ENCODE measurements around the gene LRRC61.
"Not testable (repeated sequence)": the region's sequence is repeated elsewhere in the genome, so short reads cannot be mapped to it uniquely, and the experiment has no call there.

The LRRC61 gene

GRCh38 chr7:150322833-150323681 is at the start of gene LRRC61, which contains the start of gene ACTR3C:
LRRC61 (plus strand) TSS chr7:150323355; CDS start chr7:150336862, 13,507 bp downstream.
ACTR3C (minus strand) TSS chr7:150323545; CDS start chr7:150295296, 28,249 bp downstream.
- peak; percentile 61 for DNase-seq

GRCh38 chr7:150276132-150276695 is 46.9 kb upstream of the LRRC61 start:
- DNase-seq, result not testable (repeated sequence)

GRCh38 chr7:150278383-150278782 is 44.8 kb upstream of the LRRC61 start:
- not testable (repeated sequence) for DNase-seq

GRCh38 chr7:150281681-150282403 is 41.3 kb upstream of the LRRC61 start:
- DNase-seq, result not testable (repeated sequence)

- not testable (repeated sequence) for DNase-seq
Observed at GRCh38 chr7:150283111-150283510, 40.0 kb upstream of the LRRC61 start.

GRCh38 chr7:150283608-150284007 is 39.5 kb upstream of the LRRC61 start:
- not testable (repeated sequence) for DNase-seq

- not testable (repeated sequence) for DNase-seq
Observed at GRCh38 chr7:150285849-150286754, 37.1 kb upstream of the LRRC61 start.

- not testable (repeated sequence) for DNase-seq
Observed at GRCh38 chr7:150287815-150288214, 35.3 kb upstream of the LRRC61 start.

GRCh38 chr7:150288816-150289215 is 34.3 kb upstream of the LRRC61 start:
- not testable (repeated sequence) for DNase-seq

- DNase-seq, result not testable (repeated sequence)
Observed at GRCh38 chr7:150290317-150290716, 32.8 kb upstream of the LRRC61 start.

GRCh38 chr7:150295027-150295426 is 28.1 kb upstream of the LRRC61 start:
- not testable (repeated sequence) for DNase-seq

- DNase-seq, result not testable (repeated sequence)
Observed at GRCh38 chr7:150295614-150296013, 27.5 kb upstream of the LRRC61 start.

GRCh38 chr7:150296802-150297201 is 26.4 kb upstream of the LRRC61 start:
- DNase-seq, result not testable (repeated sequence)

- not testable (repeated sequence) for DNase-seq
Observed at GRCh38 chr7:150297978-150298377, 25.2 kb upstream of the LRRC61 start.

GRCh38 chr7:150302908-150303310 is 20.2 kb upstream of the LRRC61 start:
- DNase-seq, result not testable (repeated sequence)

GRCh38 chr7:150304499-150305258 is 18.5 kb upstream of the LRRC61 start:
- not testable (repeated sequence) for DNase-seq

- not testable (repeated sequence) for DNase-seq
Observed at GRCh38 chr7:150305259-150305902, 17.8 kb upstream of the LRRC61 start.

- DNase-seq, result not testable (repeated sequence)
Observed at GRCh38 chr7:150305903-150306284, 17.3 kb upstream of the LRRC61 start.

- not testable (repeated sequence) for DNase-seq
Observed at GRCh38 chr7:150306377-150306776, 16.8 kb upstream of the LRRC61 start.

- DNase-seq, result no peak
Observed at GRCh38 chr7:150307129-150307528, 16.0 kb upstream of the LRRC61 start.

GRCh38 chr7:150307904-150308303 is 15.3 kb upstream of the LRRC61 start:
- DNase-seq, result no peak

All from NCI-H1436 (cell line).